Measurements from ENCODE around the gene SLC46A3. TPM values are rescaled to one million over a fixed set of nuclear protein-coding genes. Genes with fewer than 3 reads are reported as not detected.

SLC46A3 gene
- total and polyA plus RNA-seq, 2 of the 13 experiments (the other 11 are each of a cell fraction or from before 2014, with no cell fraction given), result not detected

GRCh38 chr13:28658796-28659620, 59.8 kb downstream of the SLC46A3 start, which contains the start of gene POMP (continued):
- peak; percentile 51; the same call in 1 of the 2 replicates for TF ChIP-seq MXD4 (CRISPR knock-in tag; IDR thresholded peaks at IDR 0.05)
- TF ChIP-seq ZBTB20 (CRISPR knock-in tag; IDR thresholded peaks at IDR 0.05; ENCODE audit: borderline replicate concordance, low read depth), result peak; percentile 89; the same call in 1 of the 2 replicates
- TF ChIP-seq ZNF24 (IDR thresholded peaks at IDR 0.05), result no peak
- TF ChIP-seq, protein P1, sequence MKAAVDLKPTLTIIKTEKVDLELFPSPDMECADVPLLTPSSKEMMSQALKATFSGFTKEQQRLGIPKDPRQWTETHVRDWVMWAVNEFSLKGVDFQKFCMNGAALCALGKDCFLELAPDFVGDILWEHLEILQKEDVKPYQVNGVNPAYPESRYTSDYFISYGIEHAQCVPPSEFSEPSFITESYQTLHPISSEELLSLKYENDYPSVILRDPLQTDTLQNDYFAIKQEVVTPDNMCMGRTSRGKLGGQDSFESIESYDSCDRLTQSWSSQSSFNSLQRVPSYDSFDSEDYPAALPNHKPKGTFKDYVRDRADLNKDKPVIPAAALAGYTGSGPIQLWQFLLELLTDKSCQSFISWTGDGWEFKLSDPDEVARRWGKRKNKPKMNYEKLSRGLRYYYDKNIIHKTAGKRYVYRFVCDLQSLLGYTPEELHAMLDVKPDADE (CRISPR knock-in tag; IDR thresholded peaks at IDR 0.05), result no peak
- no peak for TF ChIP-seq GPBP1L1 (CRISPR knock-in tag; IDR thresholded peaks at IDR 0.05)
- no peak for TF ChIP-seq ZNF496 (CRISPR knock-in tag; IDR thresholded peaks at IDR 0.05; ENCODE audit: insufficient replicate concordance)
- TF ChIP-seq RNF219 (CRISPR knock-in tag; IDR thresholded peaks at IDR 0.05), result no peak
- TF ChIP-seq, protein P2, sequence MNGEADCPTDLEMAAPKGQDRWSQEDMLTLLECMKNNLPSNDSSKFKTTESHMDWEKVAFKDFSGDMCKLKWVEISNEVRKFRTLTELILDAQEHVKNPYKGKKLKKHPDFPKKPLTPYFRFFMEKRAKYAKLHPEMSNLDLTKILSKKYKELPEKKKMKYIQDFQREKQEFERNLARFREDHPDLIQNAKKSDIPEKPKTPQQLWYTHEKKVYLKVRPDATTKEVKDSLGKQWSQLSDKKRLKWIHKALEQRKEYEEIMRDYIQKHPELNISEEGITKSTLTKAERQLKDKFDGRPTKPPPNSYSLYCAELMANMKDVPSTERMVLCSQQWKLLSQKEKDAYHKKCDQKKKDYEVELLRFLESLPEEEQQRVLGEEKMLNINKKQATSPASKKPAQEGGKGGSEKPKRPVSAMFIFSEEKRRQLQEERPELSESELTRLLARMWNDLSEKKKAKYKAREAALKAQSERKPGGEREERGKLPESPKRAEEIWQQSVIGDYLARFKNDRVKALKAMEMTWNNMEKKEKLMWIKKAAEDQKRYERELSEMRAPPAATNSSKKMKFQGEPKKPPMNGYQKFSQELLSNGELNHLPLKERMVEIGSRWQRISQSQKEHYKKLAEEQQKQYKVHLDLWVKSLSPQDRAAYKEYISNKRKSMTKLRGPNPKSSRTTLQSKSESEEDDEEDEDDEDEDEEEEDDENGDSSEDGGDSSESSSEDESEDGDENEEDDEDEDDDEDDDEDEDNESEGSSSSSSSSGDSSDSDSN (CRISPR knock-in tag; IDR thresholded peaks at IDR 0.05), result peak; percentile 89
- TF ChIP-seq ZNF205 (CRISPR knock-in tag; IDR thresholded peaks at IDR 0.05), result no peak
- TF ChIP-seq ATF1 (CRISPR knock-in tag; IDR thresholded peaks at IDR 0.05), result no peak; the same call in 1 of the 2 replicates
- no peak for TF ChIP-seq MBD4 (IDR thresholded peaks at IDR 0.05; ENCODE audit: borderline replicate concordance, low read length)
- TF ChIP-seq FIP1L1 (IDR thresholded peaks at IDR 0.05; ENCODE audit: borderline replicate concordance, insufficient read depth, low read depth, low read length), result 0 out of 2 replicates have a peak, but pooled peaks have one; percentile 36
- no peak for TF ChIP-seq ISL2 (CRISPR knock-in tag; IDR thresholded peaks at IDR 0.05)
- TF ChIP-seq SRSF9 (IDR thresholded peaks at IDR 0.05; ENCODE audit: borderline replicate concordance, insufficient read depth, low read depth, low read length, poor library complexity, severe bottlenecking), result no peak
- TF ChIP-seq ZNF282 (IDR thresholded peaks at IDR 0.05; ENCODE audit: partially characterized antibody), result no peak
- no peak for TF ChIP-seq KLF12 (CRISPR knock-in tag; IDR thresholded peaks at IDR 0.05; ENCODE audit: borderline replicate concordance)
